Kidney (tissue), 14 donors: ENCODE data around the gene MAP3K3. TPM values are rescaled to one million over a fixed set of nuclear protein-coding genes. Genes with fewer than 3 reads are reported as not detected.

Experiments used
- DNase-seq, 5 donors: peaks; one replicate each; pipeline ENCODE4 v3.0.0-alpha.2; 2013 to 2020
- FAIRE-seq: peaks from 2 replicates; lab custom pipeline; 2012; peaks lifted over from hg19 to GRCh38; lab: Jason Lieb, UNC
- H3K27ac ChIP-seq, 2 donors: one replicate each; pipeline ENCODE4 v1.7.0; 2013; ENCODE audit warnings: low read depth in 2 of 2, low read length in 2 of 2, inconsistent platforms in 1 of 2
- H3K27me3 ChIP-seq: one replicate; pipeline ENCODE4 v1.7.1; 2013; ENCODE audit warnings: low read length, inconsistent platforms; ENCODE audit not compliant: control insufficient read depth, insufficient read depth
- H3K36me3 ChIP-seq, 3 donors: one replicate each; pipeline versions ENCODE4 v1.7.0 to v1.7.1; 2013; ENCODE audit warnings: low read length in 3 of 3, control low read depth in 1 of 3, inconsistent platforms in 1 of 3; ENCODE audit not compliant: insufficient read depth in 3 of 3, control insufficient read depth in 2 of 3
- H3K4me1 ChIP-seq, 3 donors: one replicate each; pipeline versions ENCODE4 v1.7.0 to v1.7.1; 2013; ENCODE audit warnings: low read length in 3 of 3, inconsistent platforms in 1 of 3, low read depth in 1 of 3; ENCODE audit not compliant: control insufficient read depth in 2 of 3, insufficient read depth in 2 of 3
- H3K4me3 ChIP-seq, 3 donors: one replicate each; pipeline versions ENCODE4 v1.7.0 to v1.8.1; 2013; ENCODE audit warnings: low read length in 3 of 3, control low read depth in 1 of 3, inconsistent platforms in 1 of 3
- H3K9ac ChIP-seq, 3 donors: one replicate each; pipeline versions ENCODE4 v1.7.0 to v1.7.1; 2013; ENCODE audit warnings: low read length in 3 of 3, control low read depth in 1 of 3, inconsistent platforms in 1 of 3
- H3K9me3 ChIP-seq, 3 donors: one replicate each; pipeline versions ENCODE4 v1.7.0 to v1.7.1; 2013; ENCODE audit warnings: low read length in 3 of 3, control low read depth in 1 of 3, inconsistent platforms in 1 of 3; ENCODE audit not compliant: control insufficient read depth in 2 of 3, insufficient read depth in 1 of 3
- intact Hi-C: fragments of 100-400 bp; cut with DNase I; formaldehyde crosslinking; loops from one replicate; pipeline ENCODE4 v1.11.1; 2022
- polyA plus RNA-seq: library from polyadenylated mRNA; stranded (reverse); fragments of 350-450 nt; fragmentation: Illumina TruSeq; extraction: RNeasy Lipid Tissue Mini Kit (QIAGEN cat#74804); gene quantifications from one replicate; pipeline ENCODE4 v1.2.3, GENCODE V29; 2014; ENCODE audit warnings: low read depth, low replicate concordance; ENCODE audit not compliant: insufficient read depth
- total RNA-seq: library from RNA; stranded (reverse); fragmentation: NEBNext Ultra II Directional; extraction: Animal tissue kit (Norgen Biotek cat#: 25700); gene quantifications from one replicate; pipeline ENCODE4 v1.2.1, GENCODE V29; 2021
- TF ChIP-seq, protein P1 (sequence below): IDR thresholded peaks from 3 replicates; pipeline ENCODE4 v1.5.1; 2012; ENCODE audit warnings: mild to moderate bottlenecking, moderate library complexity, borderline replicate concordance; ENCODE audit not compliant: insufficient read depth; ENCODE audit errors: extremely low read depth
- donor health status: control.
- donor health status: control.
- donor health status: control.
- donor health status: control.
- donor health status: control.
- donor health status: DM: yes; HTN: yes; CAD: no.
- donor health status: Normal renal cell carcinoma (clear cell type).

The MAP3K3 gene
- total and polyA plus RNA-seq, 2 donors from 2014 or later: 17.4 to 50.5 TPM

DNA sequence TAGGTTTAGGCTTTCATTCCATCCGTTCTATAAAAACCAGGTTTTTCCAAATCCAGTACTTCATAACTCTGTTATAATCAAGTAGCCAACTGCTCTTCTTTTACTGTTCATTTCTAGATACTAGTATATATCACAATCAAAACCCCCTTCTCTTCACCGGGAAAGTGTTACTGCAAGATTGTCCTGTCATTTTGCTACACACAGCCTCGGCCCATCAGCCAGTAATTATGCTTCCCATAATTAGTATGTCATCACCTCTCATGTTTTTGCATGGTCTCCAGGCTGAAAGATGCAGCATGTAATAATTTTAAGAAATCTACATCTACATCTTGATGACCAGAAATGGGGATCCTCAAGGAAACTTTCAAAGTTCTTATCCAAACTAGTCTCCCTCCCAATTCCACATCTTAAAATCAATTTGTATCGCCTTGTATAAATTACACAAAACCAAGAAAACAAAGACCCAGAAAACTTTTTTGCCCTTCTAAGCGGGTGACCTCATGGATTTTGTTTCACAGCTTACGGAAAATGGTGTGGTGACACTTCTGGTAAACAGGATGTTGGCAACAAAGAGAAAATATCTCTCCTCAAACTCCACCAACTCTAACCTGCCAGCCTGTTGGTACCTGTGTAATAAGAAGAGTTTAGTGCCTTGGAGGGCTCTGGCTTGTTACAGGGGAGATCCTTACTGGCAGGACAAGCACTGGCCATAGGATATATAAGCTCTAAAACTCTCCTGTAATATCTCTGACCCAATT lies 12.2 kb upstream of the MAP3K3 start:
- Histone ChIP-seq H3K36me3 (peaks cover 0 to 30% (median 29%) of the 10 kb centered on the region in 3 donors), H3K4me3 (no peak overlapping the region), H3K4me1 (no peaks in the 10 kb centered on the region), H3K27ac (no peak overlapping the region), H3K27me3 (no peaks in the 10 kb centered on the region), H3K9me3 (no peaks in the 10 kb centered on the region), H3K9ac (no peak overlapping the region)
- intact Hi-C loops: loop anchor here (5.0 kb wide), 1 partner anchor 183 kb away; no protein-coding TSS in a partner anchor
- DNase-seq (no peak), FAIRE-seq (no peak)
- TF ChIP-seq, protein P1, sequence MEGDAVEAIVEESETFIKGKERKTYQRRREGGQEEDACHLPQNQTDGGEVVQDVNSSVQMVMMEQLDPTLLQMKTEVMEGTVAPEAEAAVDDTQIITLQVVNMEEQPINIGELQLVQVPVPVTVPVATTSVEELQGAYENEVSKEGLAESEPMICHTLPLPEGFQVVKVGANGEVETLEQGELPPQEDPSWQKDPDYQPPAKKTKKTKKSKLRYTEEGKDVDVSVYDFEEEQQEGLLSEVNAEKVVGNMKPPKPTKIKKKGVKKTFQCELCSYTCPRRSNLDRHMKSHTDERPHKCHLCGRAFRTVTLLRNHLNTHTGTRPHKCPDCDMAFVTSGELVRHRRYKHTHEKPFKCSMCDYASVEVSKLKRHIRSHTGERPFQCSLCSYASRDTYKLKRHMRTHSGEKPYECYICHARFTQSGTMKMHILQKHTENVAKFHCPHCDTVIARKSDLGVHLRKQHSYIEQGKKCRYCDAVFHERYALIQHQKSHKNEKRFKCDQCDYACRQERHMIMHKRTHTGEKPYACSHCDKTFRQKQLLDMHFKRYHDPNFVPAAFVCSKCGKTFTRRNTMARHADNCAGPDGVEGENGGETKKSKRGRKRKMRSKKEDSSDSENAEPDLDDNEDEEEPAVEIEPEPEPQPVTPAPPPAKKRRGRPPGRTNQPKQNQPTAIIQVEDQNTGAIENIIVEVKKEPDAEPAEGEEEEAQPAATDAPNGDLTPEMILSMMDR: no peak

DNA sequence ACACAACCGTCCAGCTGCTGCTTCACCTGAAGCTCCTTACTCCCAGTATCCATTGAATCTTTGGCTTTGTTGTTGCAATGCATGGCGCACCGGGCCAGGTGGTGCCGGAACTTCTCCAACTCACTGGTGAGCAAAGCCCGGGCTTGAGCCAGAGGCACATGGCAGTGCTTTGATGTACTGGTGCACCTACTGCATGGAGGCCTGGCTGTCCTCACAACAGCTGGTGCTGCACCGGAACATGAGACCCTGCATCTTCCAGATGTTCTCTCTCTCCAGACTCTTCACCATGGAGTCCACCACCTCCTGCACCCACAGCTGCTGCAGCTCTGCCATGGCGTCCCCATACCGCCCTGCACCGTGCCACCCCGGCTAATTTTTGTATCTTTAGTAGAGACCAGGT lies 11.4 kb upstream of the MAP3K3 start:
- H3K36me3 ChIP-seq: peaks cover 0 to 29% (median 21%) of the 10 kb centered on the region in 3 donors
- TF ChIP-seq, protein P1: no peak
- H3K4me3 ChIP-seq: no peak overlapping the region
- H3K9me3 ChIP-seq: no peaks in the 10 kb centered on the region
- no peaks in the 10 kb centered on the region for H3K27me3 ChIP-seq
- intact Hi-C loops: no loop called here
- H3K4me1 ChIP-seq: no peaks in the 10 kb centered on the region
- H3K9ac ChIP-seq: no peak overlapping the region
- no peak for FAIRE-seq
- no peak for DNase-seq
- no peak overlapping the region for H3K27ac ChIP-seq

DNA sequence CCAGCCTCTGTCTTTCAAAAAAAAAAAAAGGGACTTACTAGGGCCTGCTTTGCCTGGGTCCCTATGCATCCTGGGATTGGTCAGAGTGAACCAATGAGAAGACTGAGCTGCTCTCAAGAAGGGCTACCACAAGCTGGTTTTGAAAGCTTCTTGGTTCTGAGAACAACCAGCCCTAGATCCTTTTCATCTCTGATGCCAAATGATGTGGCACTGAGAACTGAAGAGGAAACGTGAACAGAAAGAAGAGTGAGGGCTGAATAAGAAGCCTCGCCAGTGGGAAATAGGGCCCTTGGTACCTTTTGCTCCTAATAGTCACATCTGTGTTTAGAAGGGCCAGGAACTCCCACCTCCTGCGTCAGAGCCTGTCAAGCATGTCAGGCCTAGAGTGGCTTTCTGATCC lies 10.9 kb upstream of the MAP3K3 start:
- Histone ChIP-seq H3K27me3 (no peaks in the 10 kb centered on the region), H3K27ac (no peak overlapping the region), H3K9me3 (no peaks in the 10 kb centered on the region), H3K9ac (no peak overlapping the region), H3K4me3 (no peak overlapping the region), H3K36me3 (peaks cover 0 to 24% (median 16%) of the 10 kb centered on the region in 3 donors), H3K4me1 (no peaks in the 10 kb centered on the region)
- TF ChIP-seq, protein P1: no peak
- no peak for FAIRE-seq
- no peak for DNase-seq
- intact Hi-C loops: no loop called here
